Peyer's patch (tissue), 4 donors: ENCODE data around the gene PIP5KL1.

Source experiments
- CTCF ChIP-seq, 6 experiments: fragments of 450-650 bp in 4 of 6; fragments of 200-600 bp in 2 of 6; sonication (generic) in 1 of 6; IDR thresholded peaks; one replicate each; pipeline ENCODE4 v1.5.1; 2017 to 2019; ENCODE audit warnings: antibody characterized with exemption in 6 of 6, mild to moderate bottlenecking in 3 of 6, moderate library complexity in 1 of 6
- POLR2A ChIP-seq, 2 donors: fragments of 450-650 bp; IDR thresholded peaks; one replicate each; pipeline ENCODE4 v1.5.1; 2017; ENCODE audit warnings: antibody characterized with exemption in 2 of 2, mild to moderate bottlenecking in 2 of 2, moderate library complexity in 2 of 2

- no peak for TF ChIP-seq CTCF (IDR thresholded peaks at IDR 0.05)
- TF ChIP-seq POLR2A (IDR thresholded peaks at IDR 0.05) = no peak
These were observed 12.1 kb downstream of the PIP5KL1 start for GRCh38 chr9:127918183-127919107.
